Erythroblast (primary cell): ENCODE data around the gene TSPAN15.

Experiments used
- GATA1 ChIP-seq: IDR thresholded peaks from 2 replicates; pipeline ENCODE4 v1.6.1; 2011; ENCODE audit warnings: low read depth, mild to moderate bottlenecking, control low read depth, low read length, moderate library complexity
- POLR2A ChIP-seq: IDR thresholded peaks from 2 replicates; pipeline ENCODE4 v1.6.1; 2011; ENCODE audit warnings: mild to moderate bottlenecking, low read length

- TF ChIP-seq POLR2A (no peak), GATA1 (no peak)
Measured at GRCh38 chr10:69411476-69411875, 39.8 kb upstream of the TSPAN15 start.
